H1 (cell line): Measurements from ENCODE around the gene HIPK2. TPM values are rescaled to one million over a fixed set of nuclear protein-coding genes. Genes with fewer than 3 reads are reported as not detected.

Experiments used
- CHD7 ChIP-seq: fragments of 300-600 bp; sonication (generic); IDR thresholded peaks from 2 replicates; pipeline ENCODE4 v1.7.1; 2012; ENCODE audit warnings: low read length, moderate library complexity, mild to moderate bottlenecking, inconsistent platforms; ENCODE audit not compliant: insufficient replicate concordance
- E2F6 ChIP-seq: IDR thresholded peaks from 2 replicates; pipeline ENCODE4 v1.6.1; 2012; ENCODE audit warnings: inconsistent platforms
- EGR1 ChIP-seq: IDR thresholded peaks from 2 replicates; pipeline ENCODE4 v1.6.1; 2011; ENCODE audit warnings: low read depth, low read length, borderline replicate concordance
- SP2 ChIP-seq: IDR thresholded peaks from 2 replicates; pipeline ENCODE4 v1.6.1; 2012; ENCODE audit warnings: mild to moderate bottlenecking, low read length, inconsistent platforms
- polyA plus RNA-seq, 7 experiments: library from polyadenylated mRNA; depleted of rRNA in 3 of 7; stranded (reverse) in 5 of 7; unstranded in 2 of 7; fragments of >200 nt in 5 of 7; fragments of 200-250 nt in 2 of 7; gene quantifications; 1 replicate in 5 of 7; 2 replicates in 1 of 7; 4 replicates in 1 of 7; pipeline versions ENCODE4 v1.2.1 to v1.2.3, GENCODE V29; 2011 to 2013; ENCODE audit warnings: missing spikeins in 2 of 7, mixed read lengths in 2 of 7
- total RNA-seq: library from RNA; stranded (reverse); fragmentation: NEBNext Ultra II Directional; extraction: Animal tissue kit (Norgen Biotek cat#: 25700); gene quantifications from 2 replicates; pipeline ENCODE4 v1.2.1, GENCODE V29; 2021
- TF ChIP-seq, protein P1 (sequence below): IDR thresholded peaks from 2 replicates; pipeline ENCODE4 v1.6.1; 2012; ENCODE audit warnings: inconsistent platforms

Gene HIPK2
- total and polyA plus RNA-seq, 2 of the 8 experiments (the other 6 are each of a cell fraction or from before 2014, with no cell fraction given), result 8.3 to 24.3 TPM

DNA sequence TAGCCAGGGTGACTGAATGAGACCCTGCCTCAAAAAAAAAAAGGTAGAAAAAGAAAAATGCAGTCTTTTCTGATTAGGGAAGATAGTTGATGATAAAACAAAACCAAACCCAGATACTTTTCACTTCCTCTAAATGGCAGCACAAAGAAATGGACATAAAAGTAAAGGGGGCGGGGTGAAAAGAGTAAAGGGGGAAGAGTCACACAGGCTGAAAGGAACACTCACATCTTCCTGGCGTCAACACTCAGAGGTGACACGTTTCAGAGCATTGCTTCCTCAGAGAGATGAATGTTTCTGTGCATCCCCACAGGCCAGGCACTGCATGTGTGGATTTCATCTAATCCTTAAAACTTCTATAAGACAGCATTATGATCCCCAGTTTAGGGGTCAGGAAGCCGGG is 81.2 kb downstream of the HIPK2 start (continued):
- TF ChIP-seq, protein P1, sequence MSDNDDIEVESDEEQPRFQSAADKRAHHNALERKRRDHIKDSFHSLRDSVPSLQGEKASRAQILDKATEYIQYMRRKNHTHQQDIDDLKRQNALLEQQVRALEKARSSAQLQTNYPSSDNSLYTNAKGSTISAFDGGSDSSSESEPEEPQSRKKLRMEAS, result no peak
- no peak for TF ChIP-seq SP2
- no peak for TF ChIP-seq EGR1
- no peak for TF ChIP-seq E2F6
- TF ChIP-seq CHD7, result no peak
